ENCODE data around the gene FADS3. TPM values are rescaled to one million over a fixed set of nuclear protein-coding genes. Genes with fewer than 3 reads are reported as not detected.

FADS3 gene
- total and polyA plus RNA-seq, 2 of the 4 experiments (the other 2 are of a cell fraction): 54.5 to 110 TPM

DNA sequence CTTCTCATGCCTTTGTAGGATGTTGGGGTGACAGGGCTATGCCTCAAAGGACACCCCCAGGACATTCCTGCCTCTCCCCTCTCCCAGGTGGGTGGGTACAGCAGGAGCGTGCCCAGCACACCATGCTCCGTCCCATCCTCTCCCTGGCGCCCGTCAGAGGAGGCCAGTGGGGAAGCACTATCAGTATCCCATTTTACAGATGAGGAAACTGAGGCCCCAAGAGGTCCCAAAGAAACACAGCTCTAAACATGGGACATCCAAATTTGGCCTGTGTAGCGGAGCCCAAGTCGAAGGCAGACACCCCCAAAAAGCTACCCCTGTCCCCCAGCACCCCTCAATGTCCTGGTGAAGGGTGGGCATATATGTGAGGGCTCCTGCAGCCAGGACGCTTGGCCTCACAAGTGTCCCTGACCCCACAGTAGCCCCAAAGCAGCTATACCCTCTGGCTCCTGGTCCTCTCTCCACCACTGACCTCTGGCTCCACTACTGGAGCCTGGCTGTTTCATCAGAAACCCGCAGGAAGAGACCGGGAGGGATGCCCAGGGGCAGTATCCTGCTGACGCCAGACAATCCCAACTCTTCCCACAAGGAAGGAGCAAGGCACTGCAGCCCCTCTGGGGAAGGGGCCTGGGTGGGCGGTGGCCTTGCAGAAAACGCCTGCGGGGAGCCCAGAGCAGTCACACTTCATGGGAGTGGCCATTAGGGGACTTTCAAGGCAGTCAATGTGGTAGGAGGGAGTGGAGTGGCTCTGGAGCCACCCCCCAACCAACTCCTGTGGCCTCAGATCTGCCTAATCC is 5.4 kb downstream of the FADS3 start:
- BruUV-seq (replicated peaks): no TSS peak
- POLR2A ChIA-PET (ENCODE audit: unreplicated experiment): no interaction called here
- Histone ChIP-seq H4K91ac (ENCODE audit: insufficient read depth, low read depth, low read length) (no peak overlapping the region), H3K27ac (ENCODE audit: insufficient read depth, low read length) (no peak overlapping the region), H2AK9ac (replicated peaks; ENCODE audit: low read depth, low read length, poor library complexity) (peak overlapping the region; percentile 20), H3K79me1 (ENCODE audit: low read depth in 1 of 2, low read length in 2 of 2) (peaks cover 33 to 94% of the 10 kb centered on the region in 2 experiments), H3K4ac (ENCODE audit: low read depth, low read length) (no peak overlapping the region; the same call in 1 of the 2 replicates), H3K56ac (ENCODE audit: extremely low read depth, insufficient read depth, low read length) (no peak overlapping the region), H3K9me3 (ENCODE audit: control insufficient read depth, insufficient read depth, low read length) (peaks cover 3% of the 10 kb centered on the region; the same call in 1 of the 2 replicates), H3K9ac (ENCODE audit: low read depth, low read length) (no peak overlapping the region), H2AFZ (replicated peaks; ENCODE audit: low read length, poor library complexity) (no peak overlapping the region), H4K8ac (ENCODE audit: low read depth in 2 of 2, low read length in 2 of 2) (no peak overlapping the region), H3K18ac (ENCODE audit: low read depth, low read length) (no peak overlapping the region), H2BK120ac (ENCODE audit: low read depth, low read length) (no peak overlapping the region), H2BK5ac (ENCODE audit: low read depth, low read length, poor library complexity, severe bottlenecking) (no peak overlapping the region), H3K4me2 (ENCODE audit: low read depth, low read length) (no peak overlapping the region), H3K36me3 (ENCODE audit: control insufficient read depth, insufficient read depth, low read length) (no peaks in the 10 kb centered on the region; the same call in 1 of the 2 replicates), H2BK15ac (ENCODE audit: low read depth, low read length) (no peak overlapping the region), H2BK20ac (ENCODE audit: low read depth, low read length) (no peak overlapping the region), H2AK5ac (ENCODE audit: low read depth, low read length) (0 out of 2 replicates have a peak overlapping the region, but pooled peaks have one; percentile 25), H3K14ac (replicated peaks; ENCODE audit: low read depth, low read length) (no peak overlapping the region), H3K4me1 (ENCODE audit: control insufficient read depth, insufficient read depth, low read length) (peaks cover 24% of the 10 kb centered on the region), H3K9me1 (ENCODE audit: insufficient read depth, low read length) (peaks cover 22% of the 10 kb centered on the region), H4K20me1 (ENCODE audit: insufficient read depth, low read length) (peaks cover 22% of the 10 kb centered on the region; the same call in 1 of the 2 replicates), H3K4me3 (ENCODE audit: insufficient read depth, low read depth, low read length) (no peak overlapping the region), H3K23ac (ENCODE audit: low read depth, low read length) (no peak overlapping the region), H4K5ac (ENCODE audit: low read depth, low read length) (no peak overlapping the region), H3K27me3 (ENCODE audit: control insufficient read depth, insufficient read depth, low read length) (no peaks in the 10 kb centered on the region)
- dilution Hi-C loops (cut with HindIII; ENCODE audit: low sequenced_read_pairs, unreplicated experiment): no loop called here
- TF ChIP-seq, protein P1, sequence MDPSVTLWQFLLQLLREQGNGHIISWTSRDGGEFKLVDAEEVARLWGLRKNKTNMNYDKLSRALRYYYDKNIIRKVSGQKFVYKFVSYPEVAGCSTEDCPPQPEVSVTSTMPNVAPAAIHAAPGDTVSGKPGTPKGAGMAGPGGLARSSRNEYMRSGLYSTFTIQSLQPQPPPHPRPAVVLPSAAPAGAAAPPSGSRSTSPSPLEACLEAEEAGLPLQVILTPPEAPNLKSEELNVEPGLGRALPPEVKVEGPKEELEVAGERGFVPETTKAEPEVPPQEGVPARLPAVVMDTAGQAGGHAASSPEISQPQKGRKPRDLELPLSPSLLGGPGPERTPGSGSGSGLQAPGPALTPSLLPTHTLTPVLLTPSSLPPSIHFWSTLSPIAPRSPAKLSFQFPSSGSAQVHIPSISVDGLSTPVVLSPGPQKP (IDR thresholded peaks at IDR 0.05; ENCODE audit: borderline replicate concordance, low read depth, low read length): no peak
- TF ChIP-seq MXI1 (IDR thresholded peaks at IDR 0.05; ENCODE audit: borderline replicate concordance, low read depth, low read length) (no peak), RFX5 (IDR thresholded peaks at IDR 0.05; ENCODE audit: low read depth, low read length) (no peak), CHD1 (IDR thresholded peaks at IDR 0.05; ENCODE audit: low read depth, low read length) (no peak), FOS (IDR thresholded peaks at IDR 0.05; ENCODE audit: low read depth, low read length) (no peak), CTCF (conservative IDR thresholded peaks at IDR 0.05; ENCODE audit: low read depth, low read length) (no peak), MAFK (IDR thresholded peaks at IDR 0.05; ENCODE audit: low read depth, low read length) (no peak), RAD21 (IDR thresholded peaks at IDR 0.05; ENCODE audit: low read length) (no peak)
- DNase-seq: no peak
- ATAC-seq (ENCODE audit: low read depth): no peak
- intact Hi-C loops (cut with micrococcal nuclease): no loop called here
- in situ Hi-C loops (cut with MboI; ENCODE audit: low sequenced_read_pairs): no loop called here
- CTCF ChIA-PET: no interaction called here
- WGBS, 2 experiments (ENCODE audit: extremely low coverage in 2 of 2, insufficient read length in 1 of 2): 90% methylated on average over 2 of the region's 13 CpGs; no CpG with 5 or more reads in 1 of the 2 experiments
